ENCODE data around the gene CDCA3. TPM values are rescaled to one million over a fixed set of nuclear protein-coding genes. Genes with fewer than 3 reads are reported as not detected.

Gene CDCA3
- total and polyA plus RNA-seq, 2 of the 13 experiments (the other 11 are each of a cell fraction or from before 2014, with no cell fraction given) = 32.7 to 56.5 TPM

DNA sequence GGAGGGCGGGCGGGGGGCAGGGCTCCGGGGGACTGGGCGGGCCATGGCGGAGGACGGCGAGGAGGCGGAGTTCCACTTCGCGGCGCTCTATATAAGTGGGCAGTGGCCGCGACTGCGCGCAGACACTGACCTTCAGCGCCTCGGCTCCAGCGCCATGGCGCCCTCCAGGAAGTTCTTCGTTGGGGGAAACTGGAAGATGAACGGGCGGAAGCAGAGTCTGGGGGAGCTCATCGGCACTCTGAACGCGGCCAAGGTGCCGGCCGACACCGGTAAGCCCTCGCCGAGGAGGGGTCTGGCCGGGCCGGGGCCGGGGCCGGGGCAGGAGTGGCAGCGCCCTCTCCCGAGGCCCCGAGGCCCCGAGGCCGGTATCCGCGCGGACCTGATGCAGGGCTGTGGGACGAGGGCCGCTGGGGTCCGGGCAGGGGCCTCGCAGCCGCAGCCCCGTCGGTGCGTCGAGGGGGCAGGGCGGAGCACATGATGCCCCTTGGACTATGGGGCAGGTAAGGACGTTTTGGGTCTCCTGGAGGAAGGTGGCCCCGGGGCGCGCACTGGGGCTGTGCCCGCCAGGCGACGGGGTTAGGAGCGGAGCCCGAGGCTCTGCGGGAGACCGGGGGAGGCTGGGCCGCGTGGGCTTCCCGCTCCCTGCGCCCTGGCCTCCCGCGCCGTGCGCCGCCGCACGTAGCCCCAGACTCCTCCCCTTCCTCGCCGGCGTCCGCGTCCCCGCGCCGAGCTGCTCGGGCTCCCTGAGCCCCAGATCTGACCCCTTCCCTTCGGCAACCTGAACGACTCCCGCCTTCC is 16.5 kb upstream of the CDCA3 start, which contains the start of gene TPI1 (continued):
- TF ChIP-seq, protein P1, sequence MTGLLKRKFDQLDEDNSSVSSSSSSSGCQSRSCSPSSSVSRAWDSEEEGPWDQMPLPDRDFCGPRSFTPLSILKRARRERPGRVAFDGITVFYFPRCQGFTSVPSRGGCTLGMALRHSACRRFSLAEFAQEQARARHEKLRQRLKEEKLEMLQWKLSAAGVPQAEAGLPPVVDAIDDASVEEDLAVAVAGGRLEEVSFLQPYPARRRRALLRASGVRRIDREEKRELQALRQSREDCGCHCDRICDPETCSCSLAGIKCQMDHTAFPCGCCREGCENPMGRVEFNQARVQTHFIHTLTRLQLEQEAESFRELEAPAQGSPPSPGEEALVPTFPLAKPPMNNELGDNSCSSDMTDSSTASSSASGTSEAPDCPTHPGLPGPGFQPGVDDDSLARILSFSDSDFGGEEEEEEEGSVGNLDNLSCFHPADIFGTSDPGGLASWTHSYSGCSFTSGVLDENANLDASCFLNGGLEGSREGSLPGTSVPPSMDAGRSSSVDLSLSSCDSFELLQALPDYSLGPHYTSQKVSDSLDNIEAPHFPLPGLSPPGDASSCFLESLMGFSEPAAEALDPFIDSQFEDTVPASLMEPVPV (CRISPR knock-in tag; IDR thresholded peaks at IDR 0.05) = 0 out of 2 replicates have a peak, but pooled peaks have one; percentile 84
- TF ChIP-seq ZFP36 (IDR thresholded peaks at IDR 0.05; ENCODE audit: borderline replicate concordance, low read depth, low read length, partially characterized antibody) = no peak
- TF ChIP-seq, protein P2, sequence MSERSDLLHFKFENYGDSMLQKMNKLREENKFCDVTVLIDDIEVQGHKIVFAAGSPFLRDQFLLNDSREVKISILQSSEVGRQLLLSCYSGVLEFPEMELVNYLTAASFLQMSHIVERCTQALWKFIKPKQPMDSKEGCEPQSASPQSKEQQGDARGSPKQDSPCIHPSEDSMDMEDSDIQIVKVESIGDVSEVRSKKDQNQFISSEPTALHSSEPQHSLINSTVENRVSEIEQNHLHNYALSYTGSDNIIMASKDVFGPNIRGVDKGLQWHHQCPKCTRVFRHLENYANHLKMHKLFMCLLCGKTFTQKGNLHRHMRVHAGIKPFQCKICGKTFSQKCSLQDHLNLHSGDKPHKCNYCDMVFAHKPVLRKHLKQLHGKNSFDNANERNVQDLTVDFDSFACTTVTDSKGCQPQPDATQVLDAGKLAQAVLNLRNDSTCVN (CRISPR knock-in tag; IDR thresholded peaks at IDR 0.05; ENCODE audit: borderline replicate concordance) = no peak
- peak; percentile 42; the same call in 1 of the 2 replicates for TF ChIP-seq ZNF776 (CRISPR knock-in tag; IDR thresholded peaks at IDR 0.05)
- no peak for TF ChIP-seq SP140L (CRISPR knock-in tag; IDR thresholded peaks at IDR 0.05; ENCODE audit: borderline replicate concordance)
- no peak for TF ChIP-seq ZFP62 (CRISPR knock-in tag; IDR thresholded peaks at IDR 0.05)
- TF ChIP-seq HOXA5 (CRISPR knock-in tag; IDR thresholded peaks at IDR 0.05) = peak; percentile 93
- no peak for TF ChIP-seq RFX1 (IDR thresholded peaks at IDR 0.05)
- peak in 1 of 2 experiments; percentile 72; a peak in 1 of 4 replicates for TF ChIP-seq KLF16 (CRISPR knock-in tag; IDR thresholded peaks at IDR 0.05)
- no peak for TF ChIP-seq ZNF510 (CRISPR knock-in tag; IDR thresholded peaks at IDR 0.05; ENCODE audit: low read depth)
- TF ChIP-seq, protein P3, sequence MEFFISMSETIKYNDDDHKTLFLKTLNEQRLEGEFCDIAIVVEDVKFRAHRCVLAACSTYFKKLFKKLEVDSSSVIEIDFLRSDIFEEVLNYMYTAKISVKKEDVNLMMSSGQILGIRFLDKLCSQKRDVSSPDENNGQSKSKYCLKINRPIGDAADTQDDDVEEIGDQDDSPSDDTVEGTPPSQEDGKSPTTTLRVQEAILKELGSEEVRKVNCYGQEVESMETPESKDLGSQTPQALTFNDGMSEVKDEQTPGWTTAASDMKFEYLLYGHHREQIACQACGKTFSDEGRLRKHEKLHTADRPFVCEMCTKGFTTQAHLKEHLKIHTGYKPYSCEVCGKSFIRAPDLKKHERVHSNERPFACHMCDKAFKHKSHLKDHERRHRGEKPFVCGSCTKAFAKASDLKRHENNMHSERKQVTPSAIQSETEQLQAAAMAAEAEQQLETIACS (CRISPR knock-in tag; IDR thresholded peaks at IDR 0.05) = peak; percentile 72
- TF ChIP-seq, protein P4, sequence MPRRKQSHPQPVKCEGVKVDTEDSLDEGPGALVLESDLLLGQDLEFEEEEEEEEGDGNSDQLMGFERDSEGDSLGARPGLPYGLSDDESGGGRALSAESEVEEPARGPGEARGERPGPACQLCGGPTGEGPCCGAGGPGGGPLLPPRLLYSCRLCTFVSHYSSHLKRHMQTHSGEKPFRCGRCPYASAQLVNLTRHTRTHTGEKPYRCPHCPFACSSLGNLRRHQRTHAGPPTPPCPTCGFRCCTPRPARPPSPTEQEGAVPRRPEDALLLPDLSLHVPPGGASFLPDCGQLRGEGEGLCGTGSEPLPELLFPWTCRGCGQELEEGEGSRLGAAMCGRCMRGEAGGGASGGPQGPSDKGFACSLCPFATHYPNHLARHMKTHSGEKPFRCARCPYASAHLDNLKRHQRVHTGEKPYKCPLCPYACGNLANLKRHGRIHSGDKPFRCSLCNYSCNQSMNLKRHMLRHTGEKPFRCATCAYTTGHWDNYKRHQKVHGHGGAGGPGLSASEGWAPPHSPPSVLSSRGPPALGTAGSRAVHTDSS (CRISPR knock-in tag; conservative IDR thresholded peaks at IDR 0.05) = no peak
- TF ChIP-seq CBX5 (CRISPR knock-in tag; IDR thresholded peaks at IDR 0.05; ENCODE audit: borderline replicate concordance) = no peak; the same call in 1 of the 2 replicates
- no peak for TF ChIP-seq SUZ12 (IDR thresholded peaks at IDR 0.05; ENCODE audit: low read depth, low read length)
- no peak for TF ChIP-seq MYNN (CRISPR knock-in tag; IDR thresholded peaks at IDR 0.05; ENCODE audit: low read depth)
- TF ChIP-seq ZNF263 (CRISPR knock-in tag; IDR thresholded peaks at IDR 0.05) = 0 out of 2 replicates have a peak, but pooled peaks have one; percentile 12
- TF ChIP-seq ZNF451 (CRISPR knock-in tag; IDR thresholded peaks at IDR 0.05) = no peak
- TF ChIP-seq TSC22D2 (CRISPR knock-in tag; IDR thresholded peaks at IDR 0.05; ENCODE audit: borderline replicate concordance) = peak; percentile 74; the same call in 1 of the 2 replicates
- TF ChIP-seq KDM2A (CRISPR knock-in tag; IDR thresholded peaks at IDR 0.05; ENCODE audit: borderline replicate concordance, low read depth) = peak; percentile 78
- TF ChIP-seq, protein P5, sequence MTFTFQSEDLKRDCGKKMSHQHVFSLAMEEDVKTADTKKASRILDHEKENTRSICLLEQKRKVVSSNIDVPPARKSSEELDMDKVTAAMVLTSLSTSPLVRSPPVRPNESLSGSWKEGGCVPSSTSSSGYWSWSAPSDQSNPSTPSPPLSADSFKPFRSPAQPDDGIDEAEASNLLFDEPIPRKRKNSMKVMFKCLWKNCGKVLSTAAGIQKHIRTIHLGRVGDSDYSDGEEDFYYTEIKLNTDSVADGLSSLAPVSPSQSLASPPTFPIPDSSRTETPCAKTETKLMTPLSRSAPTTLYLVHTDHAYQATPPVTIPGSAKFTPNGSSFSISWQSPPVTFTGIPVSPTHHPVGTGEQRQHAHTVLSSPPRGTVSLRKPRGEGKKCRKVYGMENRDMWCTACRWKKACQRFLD (CRISPR knock-in tag; IDR thresholded peaks at IDR 0.05; ENCODE audit: borderline replicate concordance) = 0 out of 2 replicates have a peak, but pooled peaks have one; percentile 56

Measured in HepG2 (cell line).